GM12878 (cell line): ENCODE data around the gene PQBP1. TPM values are rescaled to one million over a fixed set of nuclear protein-coding genes. Genes with fewer than 3 reads are reported as not detected.
A peak's percentile ranks its signal among the peaks of the same experiment; 100 is the strongest.

Experiments
- ATAC-seq: fragments of 200-7000 bp; cut with Tn5 transposase; 3 replicates; pipeline ENCODE4 v1.9.1; 2020; ENCODE audit warnings: mild to moderate bottlenecking, moderate library complexity
- BruUV-seq: library from RNA; stranded (reverse); fragments of 400-500 nt; replicated peaks from 2 replicates; lab custom pipeline; 2021; lab: Mats Ljungman, UMichigan
- CTCF ChIA-PET: fragments of 300-600 bp; sonication (Branson Sonifier 250); formaldehyde crosslinking; extraction: SDS; loops from one replicate; lab custom pipeline; 2021; ENCODE audit warnings: inconsistent platforms; lab: Yijun Ruan, JAX
- POLR2A ChIA-PET: fragments of 350-600 bp; formaldehyde crosslinking; extraction: SDS; loops from one replicate; lab custom pipeline; 2021; ENCODE audit warnings: inconsistent platforms; lab: Charles Lee
- RAD21 ChIA-PET: fragments of 300-600 bp; sonication (Branson Sonifier 250); formaldehyde crosslinking; loops from one replicate; lab custom pipeline; 2023; ENCODE audit warnings: antibody characterized with exemption; ENCODE audit not compliant: unreplicated experiment; lab: Charles Lee
- SMC1A ChIA-PET: fragments of 300-600 bp; sonication (Branson Sonifier 250); formaldehyde crosslinking; loops from one replicate; lab custom pipeline; 2023; ENCODE audit not compliant: unreplicated experiment, uncharacterized antibody; lab: Charles Lee
- DNase-seq: peaks from one replicate; pipeline ENCODE4 v3.0.0-alpha.2; 2011; ENCODE audit warnings: low read depth, low spot score
- FAIRE-seq: peaks from 3 replicates; lab custom pipeline; 2011; peaks lifted over from hg19 to GRCh38; lab: Jason Lieb, UNC
- H2AFZ ChIP-seq: 2 replicates; pipeline ENCODE4 v1.6.0; 2011; ENCODE audit warnings: low read depth, low read length, control low read depth; ENCODE audit not compliant: control insufficient read depth
- H3K27ac ChIP-seq: 2 replicates; pipeline ENCODE4 v1.5.1; 2011; ENCODE audit warnings: control low read depth; ENCODE audit not compliant: control insufficient read depth, insufficient read depth
- H3K27me3 ChIP-seq, 2 experiments: replicated peaks in 1 of 2; 2 replicates each; pipeline versions ENCODE4 v1.6.0 to v1.6.1; 2011; ENCODE audit warnings: low read length in 1 of 2; ENCODE audit not compliant: control insufficient read depth in 2 of 2, insufficient read depth in 2 of 2
- H3K36me3 ChIP-seq, 2 experiments: 2 replicates each; pipeline ENCODE4 v1.5.1; 2011; ENCODE audit warnings: low read length in 1 of 2; ENCODE audit not compliant: control insufficient read depth in 2 of 2, insufficient read depth in 2 of 2
- H3K4me1 ChIP-seq: 2 replicates; pipeline ENCODE4 v1.6.1; 2011; ENCODE audit warnings: mild to moderate bottlenecking, low read length, moderate library complexity, mixed read lengths; ENCODE audit not compliant: control insufficient read depth, insufficient read depth
- H3K4me2 ChIP-seq: 2 replicates; pipeline ENCODE4 v1.6.0; 2011; ENCODE audit warnings: control low read depth; ENCODE audit not compliant: control insufficient read depth, insufficient read depth
- H3K4me3 ChIP-seq: fragments of 200-600 bp; sonication (generic); 2 replicates; pipeline ENCODE4 v1.5.1; 2016
- H3K79me2 ChIP-seq: 2 replicates; pipeline ENCODE4 v1.6.0; 2011; ENCODE audit warnings: low read length; ENCODE audit not compliant: control insufficient read depth, insufficient read depth
- H3K9ac ChIP-seq: 2 replicates; pipeline ENCODE4 v1.8.0; 2011; ENCODE audit warnings: low read length, control low read depth, mixed read lengths; ENCODE audit not compliant: control insufficient read depth, insufficient read depth
- H3K9me3 ChIP-seq: replicated peaks from 3 replicates; pipeline ENCODE4 v1.5.1; 2011; ENCODE audit warnings: mild to moderate bottlenecking, low read length; ENCODE audit not compliant: control insufficient read depth, insufficient read depth
- H4K20me1 ChIP-seq: 2 replicates; pipeline ENCODE4 v1.6.0; 2011; ENCODE audit not compliant: control insufficient read depth, insufficient read depth
- BCL3 ChIP-seq: IDR thresholded peaks from 2 replicates; pipeline ENCODE4 v1.6.1; 2011; ENCODE audit warnings: borderline replicate concordance, low read depth, mild to moderate bottlenecking, moderate library complexity, low read length; ENCODE audit not compliant: insufficient read depth, poor library complexity, severe bottlenecking
- EED ChIP-seq: sonication (generic); IDR thresholded peaks from 2 replicates; pipeline ENCODE4 v1.6.1; 2016; ENCODE audit warnings: antibody characterized with exemption, low read depth
- ESRRA ChIP-seq: IDR thresholded peaks from 2 replicates; pipeline ENCODE4 v1.6.1; 2012; ENCODE audit warnings: mild to moderate bottlenecking, low read length, improper control_type of control experiment
- FOXM1 ChIP-seq: IDR thresholded peaks from 2 replicates; pipeline ENCODE4 v1.6.1; 2012; ENCODE audit warnings: low read depth, mild to moderate bottlenecking, inconsistent platforms, low read length, moderate library complexity
- GABPA ChIP-seq: IDR thresholded peaks from 2 replicates; pipeline ENCODE4 v1.6.1; 2014; ENCODE audit warnings: antibody characterized with exemption, low read depth, mild to moderate bottlenecking, inconsistent platforms
- GATAD2B ChIP-seq: fragments of 450-650 bp; conservative IDR thresholded peaks from 2 replicates; pipeline ENCODE4 v1.6.1; 2017; ENCODE audit warnings: low read depth, mild to moderate bottlenecking, moderate library complexity
- IKZF2 ChIP-seq, 2 experiments: fragments of 450-650 bp; IDR thresholded peaks; 2 replicates each; pipeline ENCODE4 v1.6.1; 2017; ENCODE audit warnings: mild to moderate bottlenecking in 2 of 2, moderate library complexity in 2 of 2
- MTA3 ChIP-seq: IDR thresholded peaks from 2 replicates; pipeline ENCODE4 v1.6.1; 2012; ENCODE audit warnings: low read length, inconsistent platforms, borderline replicate concordance
- NKRF ChIP-seq: fragments of 450-650 bp; conservative IDR thresholded peaks from 2 replicates; pipeline ENCODE4 v1.6.1; 2017; ENCODE audit warnings: mild to moderate bottlenecking, moderate library complexity
- PAX5 ChIP-seq: IDR thresholded peaks from 2 replicates; pipeline ENCODE4 v1.6.1; 2011; ENCODE audit warnings: low read depth, low read length, borderline replicate concordance
- PAX8 ChIP-seq: fragments of 450-650 bp; IDR thresholded peaks from 2 replicates; pipeline ENCODE4 v1.6.1; 2017; ENCODE audit warnings: mild to moderate bottlenecking, moderate library complexity
- RAD51 ChIP-seq: fragments of 450-650 bp; IDR thresholded peaks from 2 replicates; pipeline ENCODE4 v1.6.1; 2016; ENCODE audit warnings: moderate library complexity, mild to moderate bottlenecking, inconsistent platforms
- RELA ChIP-seq: fragments of 450-650 bp; IDR thresholded peaks from 2 replicates; pipeline ENCODE4 v1.8.0; 2014; ENCODE audit warnings: borderline replicate concordance; ENCODE audit not compliant: partially characterized antibody
- YBX1 ChIP-seq: fragments of 450-650 bp; IDR thresholded peaks from 2 replicates; pipeline ENCODE4 v1.6.1; 2016; ENCODE audit warnings: antibody characterized with exemption
- whole genome bisulfite sequencing: methylation state at CpG from one replicate; pipeline ENCODE4 v1.1.6; 2016; ENCODE audit warnings: low lambda C conversion rate; ENCODE audit not compliant: insufficient replicate concordance, insufficient coverage; ENCODE audit errors: missing lambda C conversion rate; 5-methylcytosine and 5-hydroxymethylcytosine counted together
- in situ Hi-C: fragments of 300-500 bp; cut with MboI; formaldehyde crosslinking; loops from 9 replicates; pipeline ENCODE4 v1.14.3; 2018; ENCODE audit warnings: mixed read lengths
- intact Hi-C: fragments of 100-400 bp; cut with micrococcal nuclease; formaldehyde crosslinking; loops from one replicate; pipeline ENCODE4 v1.14.2; 2022; ENCODE audit not compliant: unreplicated experiment
- polyA plus RNA-seq, 11 experiments: library from polyadenylated mRNA; depleted of rRNA in 4 of 11; unstranded in 6 of 11; stranded (reverse) in 5 of 11; fragments of >200 nt; fragmentation: Nextera tagmentation in 4 of 11; fragmentation: Illumina TruSeq in 1 of 11; extraction: Ambion mirVana in 4 of 11; extraction: Trizol in 1 of 11; gene quantifications; 1 replicate in 1 of 11; 2 replicates in 10 of 11; pipeline versions ENCODE4 v1.2.1 to v1.2.3, GENCODE V29; 2011 to 2016; ENCODE audit warnings: inconsistent platforms in 2 of 11, missing spikeins in 2 of 11, low read depth in 1 of 11
- total RNA-seq, 4 experiments: library from RNA; depleted of rRNA in 3 of 4; stranded (reverse); fragments of >200 nt in 3 of 4; fragmentation: Illumina TruSeq in 1 of 4; extraction: Trizol in 1 of 4; gene quantifications; 2 replicates each; pipeline versions ENCODE4 v1.2.1 to v1.2.3, GENCODE V29; 2013 to 2021
- TF ChIP-seq, protein P1 (sequence below): fragments of 450-650 bp; IDR thresholded peaks from 2 replicates; pipeline ENCODE4 v1.6.1; 2017; ENCODE audit warnings: low read depth, mild to moderate bottlenecking, moderate library complexity
- TF ChIP-seq, protein P2 (sequence below): IDR thresholded peaks from 2 replicates; pipeline ENCODE4 v1.6.1; 2011; ENCODE audit warnings: borderline replicate concordance, low read depth, mild to moderate bottlenecking, moderate library complexity, mixed read lengths, low read length; ENCODE audit not compliant: insufficient read depth; ENCODE audit errors: extremely low read length

Gene PQBP1
- total and polyA plus RNA-seq, 10 of the 15 experiments (the other 5 are each of a cell fraction or from before 2014, with no cell fraction given), result 12.5 to 74.8 (median 68.5) TPM

DNA sequence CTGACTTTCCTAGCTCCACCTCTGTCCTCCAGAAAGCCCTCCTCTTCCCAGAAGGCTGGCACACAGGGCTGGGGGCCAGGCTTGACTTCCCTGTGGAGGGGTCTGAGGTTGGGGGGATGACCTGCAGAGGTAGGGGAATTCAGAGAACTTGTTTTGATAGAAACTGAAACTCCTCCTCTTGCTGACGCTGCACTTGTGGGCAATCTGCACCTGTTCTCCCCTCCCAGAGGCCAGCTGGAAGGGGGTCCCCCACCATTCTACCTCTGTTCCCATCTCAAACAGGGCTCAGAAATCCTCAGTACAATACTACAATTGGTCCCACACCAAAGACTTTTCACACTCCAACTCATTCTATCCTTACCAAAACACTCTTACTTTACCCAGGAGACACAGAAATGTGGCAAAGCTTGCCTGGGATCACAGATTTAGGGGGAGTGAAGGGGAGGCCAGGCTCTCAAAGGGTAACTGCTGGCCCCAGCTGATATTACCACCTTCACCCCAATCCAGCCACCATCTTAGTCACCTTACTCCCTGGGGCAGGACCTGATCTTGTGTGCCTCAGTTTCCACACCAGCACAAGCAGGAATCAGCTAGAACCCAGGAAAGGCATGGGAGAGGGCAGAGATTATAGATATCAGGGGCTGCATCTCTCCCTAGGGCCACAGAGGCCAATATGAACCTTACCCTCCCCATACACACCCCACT, 41.1 kb downstream of the PQBP1 start:
- H3K4me2 ChIP-seq, result peak overlapping the region; percentile 88
- in situ Hi-C loops, result loop anchor here (25.0 kb wide), 1 partner anchor 1727 kb away; the partner anchor contains the start of gene CDK16
- H2AFZ ChIP-seq, result no peak overlapping the region
- ATAC-seq (peak; percentile 65), FAIRE-seq (peak; percentile 31), DNase-seq (peak; percentile 84)
- H3K9me3 ChIP-seq, result no peaks in the 10 kb centered on the region; the same call in 2 of the 3 replicates
- peaks cover 45% of the 10 kb centered on the region for H3K79me2 ChIP-seq
- peaks cover 2 to 22% of the 10 kb centered on the region in 2 experiments for H3K36me3 ChIP-seq
- H3K4me1 ChIP-seq, result peaks cover 73% of the 10 kb centered on the region
- no peaks in the 10 kb centered on the region for H3K27me3 ChIP-seq
- ChIA-PET CTCF (interaction anchor here (0.7 to 2.5 kb wide), 6 partner anchors 10 to 222 kb away, joined by 3 to 9 read pairs (median 4); no protein-coding TSS in a partner anchor), RAD21 (interaction anchor here (0.6 to 3.2 kb wide), 7 partner anchors 19 to 299 kb away, joined by 3 to 17 read pairs (median 4); partner anchors contain the start of genes PQBP1, SLC35A2, TFE3 and TIMM17B), POLR2A (interaction anchor here (0.5 to 3.4 kb wide), 13 partner anchors 11 to 367 kb away, joined by 3 to 21 read pairs (median 8); partner anchors contain the start of genes HDAC6, OTUD5, PIM2 and PQBP1), SMC1A (interaction anchor here (0.9 to 2.9 kb wide), 8 partner anchors 8 to 202 kb away, joined by 3 to 9 read pairs (median 5); partner anchors contain the start of gene SLC35A2)
- no peaks in the 10 kb centered on the region for H4K20me1 ChIP-seq
- intact Hi-C loops, result loop anchor here (1.0 to 5.0 kb wide), 3 partner anchors 15 to 857 kb away; partner anchors contain the start of gene HDAC6
- TSS peak; percentile 92 for BruUV-seq
- 0% methylated on average over 1 of the region's 1 CpG for WGBS
- H3K9ac ChIP-seq, result peak overlapping the region; percentile 63
- peak overlapping the region; percentile 95 for H3K27ac ChIP-seq
- peak overlapping the region; percentile 7; the same call in 1 of the 2 replicates for H3K4me3 ChIP-seq
- TF ChIP-seq ESRRA (no peak), PAX5 (peak; percentile 91), MTA3 (peak; percentile 70; the same call in 1 of the 2 replicates), YBX1 (no peak), RAD51 (peak; percentile 33; the same call in 1 of the 2 replicates), FOXM1 (peak; percentile 82; the same call in 1 of the 2 replicates), BCL3 (peak; percentile 53), IKZF2 (IDR thresholded peaks at IDR 0.05) (peak; percentile 98 to 99), GATAD2B (peak; percentile 65; the same call in 1 of the 2 replicates), NKRF (0 out of 2 replicates have a peak, but pooled peaks have one; percentile 11), PAX8 (no peak), EED (peak; percentile 91), RELA (peak; percentile 96), GABPA (no peak)
- TF ChIP-seq, protein P1, sequence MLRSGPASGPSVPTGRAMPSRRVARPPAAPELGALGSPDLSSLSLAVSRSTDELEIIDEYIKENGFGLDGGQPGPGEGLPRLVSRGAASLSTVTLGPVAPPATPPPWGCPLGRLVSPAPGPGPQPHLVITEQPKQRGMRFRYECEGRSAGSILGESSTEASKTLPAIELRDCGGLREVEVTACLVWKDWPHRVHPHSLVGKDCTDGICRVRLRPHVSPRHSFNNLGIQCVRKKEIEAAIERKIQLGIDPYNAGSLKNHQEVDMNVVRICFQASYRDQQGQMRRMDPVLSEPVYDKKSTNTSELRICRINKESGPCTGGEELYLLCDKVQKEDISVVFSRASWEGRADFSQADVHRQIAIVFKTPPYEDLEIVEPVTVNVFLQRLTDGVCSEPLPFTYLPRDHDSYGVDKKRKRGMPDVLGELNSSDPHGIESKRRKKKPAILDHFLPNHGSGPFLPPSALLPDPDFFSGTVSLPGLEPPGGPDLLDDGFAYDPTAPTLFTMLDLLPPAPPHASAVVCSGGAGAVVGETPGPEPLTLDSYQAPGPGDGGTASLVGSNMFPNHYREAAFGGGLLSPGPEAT, result peak; percentile 99
- TF ChIP-seq, protein P2, sequence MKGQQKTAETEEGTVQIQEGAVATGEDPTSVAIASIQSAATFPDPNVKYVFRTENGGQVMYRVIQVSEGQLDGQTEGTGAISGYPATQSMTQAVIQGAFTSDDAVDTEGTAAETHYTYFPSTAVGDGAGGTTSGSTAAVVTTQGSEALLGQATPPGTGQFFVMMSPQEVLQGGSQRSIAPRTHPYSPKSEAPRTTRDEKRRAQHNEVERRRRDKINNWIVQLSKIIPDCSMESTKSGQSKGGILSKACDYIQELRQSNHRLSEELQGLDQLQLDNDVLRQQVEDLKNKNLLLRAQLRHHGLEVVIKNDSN, result no peak
